Glutamatergic neuron (in vitro differentiated cells): ENCODE measurements around the gene HOXA13. TPM values are rescaled to one million over a fixed set of nuclear protein-coding genes. Genes with fewer than 3 reads are reported as not detected.

ENCODE experiments used
- DNase-seq: peaks from one replicate; pipeline ENCODE4 v3.0.0; 2022
- H3K27ac Mint-ChIP-seq: one replicate; pipeline ENCODE4 v1.8.0; 2020; ENCODE audit warnings: mild to moderate bottlenecking, mixed read lengths, inconsistent platforms; ENCODE audit not compliant: unreplicated experiment
- H3K27me3 Mint-ChIP-seq: one replicate; pipeline ENCODE4 v1.8.0; 2020; ENCODE audit warnings: mild to moderate bottlenecking, moderate library complexity, mixed read lengths, inconsistent platforms; ENCODE audit not compliant: unreplicated experiment
- H3K36me3 Mint-ChIP-seq: one replicate; pipeline ENCODE4 v1.8.0; 2020; ENCODE audit warnings: mild to moderate bottlenecking, mixed read lengths, inconsistent platforms; ENCODE audit not compliant: unreplicated experiment
- H3K4me1 Mint-ChIP-seq: one replicate; pipeline ENCODE4 v1.8.0; 2020; ENCODE audit warnings: mild to moderate bottlenecking, low read depth, mixed read lengths, inconsistent platforms; ENCODE audit not compliant: unreplicated experiment
- H3K4me3 Mint-ChIP-seq: one replicate; pipeline ENCODE4 v1.8.0; 2020; ENCODE audit warnings: mild to moderate bottlenecking, mixed read lengths, inconsistent platforms; ENCODE audit not compliant: unreplicated experiment
- H3K9me3 Mint-ChIP-seq: one replicate; pipeline ENCODE4 v1.8.0; 2020; ENCODE audit warnings: mild to moderate bottlenecking, moderate library complexity, mixed read lengths, inconsistent platforms; ENCODE audit not compliant: unreplicated experiment
- CTCF ChIP-seq: fragments of 200-600 bp; sonication (generic); IDR thresholded peaks from one replicate; pipeline ENCODE4 v1.5.0; 2021; ENCODE audit not compliant: partially characterized antibody, unreplicated experiment
- total RNA-seq: library from RNA; stranded (reverse); fragmentation: NEBNext Ultra II Directional; extraction: Animal tissue kit (Norgen Biotek cat#: 25700); gene quantifications from one replicate; pipeline ENCODE4 v1.2.1, GENCODE V29; 2021; ENCODE audit not compliant: unreplicated experiment

HOXA13 gene
- total RNA-seq, 1 donor from 2014 or later: not detected

- H3K36me3 Mint-ChIP-seq: no peaks in the 10 kb centered on the region
- no peak for DNase-seq
- no peak for TF ChIP-seq CTCF
- H3K4me3 Mint-ChIP-seq: no peak overlapping the region
- H3K9me3 Mint-ChIP-seq: peaks cover 2% of the 10 kb centered on the region
- H3K4me1 Mint-ChIP-seq: peaks cover 1% of the 10 kb centered on the region
- peaks cover 25% of the 10 kb centered on the region for H3K27me3 Mint-ChIP-seq
- no peak overlapping the region for H3K27ac Mint-ChIP-seq
Observed at GRCh38 chr7:27221201-27221797, 21.4 kb upstream of the HOXA13 start.

GRCh38 chr7:27220440-27220955 is 20.6 kb upstream of the HOXA13 start:
- DNase-seq: no peak
- Mint-ChIP-seq H3K4me1 (peaks cover 1% of the 10 kb centered on the region), H3K27me3 (peaks cover 30% of the 10 kb centered on the region), H3K27ac (no peak overlapping the region), H3K4me3 (no peak overlapping the region), H3K36me3 (no peaks in the 10 kb centered on the region), H3K9me3 (peaks cover 2% of the 10 kb centered on the region)
- TF ChIP-seq CTCF: no peak

GRCh38 chr7:27219821-27220220 is 19.9 kb upstream of the HOXA13 start:
- Mint-ChIP-seq H3K9me3 (peaks cover 2% of the 10 kb centered on the region), H3K36me3 (no peaks in the 10 kb centered on the region), H3K4me1 (no peaks in the 10 kb centered on the region), H3K4me3 (no peak overlapping the region), H3K27me3 (peaks cover 33% of the 10 kb centered on the region), H3K27ac (no peak overlapping the region)
- no peak for TF ChIP-seq CTCF
- no peak for DNase-seq

GRCh38 chr7:27217951-27218350 is 18.1 kb upstream of the HOXA13 start:
- no peak for TF ChIP-seq CTCF
- Mint-ChIP-seq H3K27me3 (peaks cover 28% of the 10 kb centered on the region), H3K9me3 (no peaks in the 10 kb centered on the region), H3K27ac (no peak overlapping the region), H3K4me1 (no peaks in the 10 kb centered on the region), H3K4me3 (no peak overlapping the region), H3K36me3 (no peaks in the 10 kb centered on the region)
- no peak for DNase-seq

- no peaks in the 10 kb centered on the region for H3K36me3 Mint-ChIP-seq
- no peaks in the 10 kb centered on the region for H3K4me1 Mint-ChIP-seq
- H3K27me3 Mint-ChIP-seq: peaks cover 39% of the 10 kb centered on the region
- H3K27ac Mint-ChIP-seq: no peak overlapping the region
- TF ChIP-seq CTCF: no peak
- H3K4me3 Mint-ChIP-seq: no peak overlapping the region
- no peak for DNase-seq
- H3K9me3 Mint-ChIP-seq: no peaks in the 10 kb centered on the region
Observed at GRCh38 chr7:27215356-27215755, 15.5 kb upstream of the HOXA13 start.
